Measurements from ENCODE around the gene VOPP1.

DNA sequence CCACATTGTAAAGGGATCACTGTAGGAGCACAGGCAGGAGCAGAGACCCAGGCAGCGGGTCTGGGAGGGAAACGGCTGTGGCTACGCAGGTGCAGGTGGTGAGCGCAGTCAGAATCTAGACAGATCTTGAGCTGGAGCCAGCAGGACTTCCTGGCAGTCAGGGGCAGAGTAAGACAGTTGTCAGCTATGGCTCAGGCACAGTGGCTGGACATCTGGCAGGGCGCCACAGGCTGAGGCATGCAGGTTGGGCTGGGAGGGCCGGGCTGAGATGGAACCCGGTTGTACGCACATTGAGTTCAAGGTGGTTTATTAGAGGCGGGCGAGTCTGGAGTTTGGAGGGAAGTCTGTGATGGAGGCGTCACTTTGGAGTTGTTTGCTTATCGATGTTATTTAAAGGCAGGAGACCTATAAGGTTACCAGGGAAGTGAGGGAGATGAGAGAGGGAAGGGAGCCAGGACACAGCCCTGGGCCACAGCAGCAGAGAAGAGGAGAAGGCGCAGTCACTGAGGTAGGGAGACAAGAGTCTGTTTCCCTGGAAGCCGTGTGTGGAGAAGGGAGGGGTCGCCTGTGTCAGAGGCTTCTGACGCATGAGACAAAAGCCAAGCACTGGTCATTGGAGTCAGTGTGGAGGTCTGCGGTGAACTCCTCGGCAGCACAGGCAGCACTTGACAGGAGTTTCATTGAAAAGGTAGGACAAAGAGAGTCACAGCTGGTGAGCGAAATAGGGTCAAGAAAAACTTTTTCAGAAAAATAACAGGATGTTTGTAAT, 133.4 kb downstream of the VOPP1 start:
- TF ChIP-seq, protein P1, sequence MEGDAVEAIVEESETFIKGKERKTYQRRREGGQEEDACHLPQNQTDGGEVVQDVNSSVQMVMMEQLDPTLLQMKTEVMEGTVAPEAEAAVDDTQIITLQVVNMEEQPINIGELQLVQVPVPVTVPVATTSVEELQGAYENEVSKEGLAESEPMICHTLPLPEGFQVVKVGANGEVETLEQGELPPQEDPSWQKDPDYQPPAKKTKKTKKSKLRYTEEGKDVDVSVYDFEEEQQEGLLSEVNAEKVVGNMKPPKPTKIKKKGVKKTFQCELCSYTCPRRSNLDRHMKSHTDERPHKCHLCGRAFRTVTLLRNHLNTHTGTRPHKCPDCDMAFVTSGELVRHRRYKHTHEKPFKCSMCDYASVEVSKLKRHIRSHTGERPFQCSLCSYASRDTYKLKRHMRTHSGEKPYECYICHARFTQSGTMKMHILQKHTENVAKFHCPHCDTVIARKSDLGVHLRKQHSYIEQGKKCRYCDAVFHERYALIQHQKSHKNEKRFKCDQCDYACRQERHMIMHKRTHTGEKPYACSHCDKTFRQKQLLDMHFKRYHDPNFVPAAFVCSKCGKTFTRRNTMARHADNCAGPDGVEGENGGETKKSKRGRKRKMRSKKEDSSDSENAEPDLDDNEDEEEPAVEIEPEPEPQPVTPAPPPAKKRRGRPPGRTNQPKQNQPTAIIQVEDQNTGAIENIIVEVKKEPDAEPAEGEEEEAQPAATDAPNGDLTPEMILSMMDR (IDR thresholded peaks at IDR 0.05; ENCODE audit: insufficient read depth, low read length, poor library complexity, severe bottlenecking): no peak
- no peak for TF ChIP-seq EZH2phosphoT487 (conservative IDR thresholded peaks at IDR 0.05; ENCODE audit: low read length)
